ENCODE measurements around the gene PRR35.

DNA sequence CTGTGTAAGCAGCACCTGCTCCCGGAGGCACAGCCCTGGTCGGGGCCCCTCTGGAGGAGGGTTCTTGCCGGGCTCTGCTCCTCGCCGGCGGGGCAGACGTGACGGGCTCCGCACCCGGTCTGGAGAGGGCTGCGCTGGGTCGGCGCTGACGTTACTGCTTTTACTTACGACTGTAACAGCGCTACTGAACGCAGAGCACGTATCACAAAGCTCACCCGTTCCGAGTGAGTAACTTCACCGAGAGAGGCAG, 28.4 kb downstream of the PRR35 start:
- TF ChIP-seq EZH2 (IDR thresholded peaks at IDR 0.05; ENCODE audit: insufficient read depth, poor library complexity, severe bottlenecking) (no peak), EZH2phosphoT487 (IDR thresholded peaks at IDR 0.05; ENCODE audit: insufficient read depth, low read depth) (no peak)
